Gastrocnemius medialis (tissue), 4 donors: Measurements from ENCODE around the gene GPAT3. TPM values are rescaled to one million over a fixed set of nuclear protein-coding genes. Genes with fewer than 3 reads are reported as not detected.

Source experiments
- ATAC-seq, 2 donors: fragments of 150-250 bp; one replicate each; pipeline ENCODE4 v1.9.1; 2016
- DNase-seq, 2 donors: peaks; one replicate each; pipeline ENCODE4 v3.0.0-alpha.2; 2019
- H3K27ac ChIP-seq, 4 donors: fragments of 200-600 bp; sonication (generic); 1 replicate in 1 of 4; 2 replicates in 3 of 4; pipeline ENCODE4 v1.5.1; 2016 to 2018; ENCODE audit warnings: mild to moderate bottlenecking in 2 of 4, moderate library complexity in 1 of 4
- H3K27me3 ChIP-seq, 3 donors: fragments of 200-600 bp; sonication (generic) in 2 of 3; 1 replicate in 1 of 3; 2 replicates in 2 of 3; pipeline versions ENCODE4 v1.5.1 to v1.6.0; 2016 to 2019; ENCODE audit warnings: mild to moderate bottlenecking in 1 of 3, moderate library complexity in 1 of 3
- H3K36me3 ChIP-seq, 2 donors: fragments of 200-600 bp; sonication (generic) in 1 of 2; one replicate each; pipeline ENCODE4 v1.5.1; 2017 to 2018
- H3K4me1 ChIP-seq, 2 donors: fragments of 200-600 bp; sonication (generic) in 1 of 2; one replicate each; pipeline ENCODE4 v1.5.1; 2016 to 2017; ENCODE audit warnings: mild to moderate bottlenecking in 2 of 2
- H3K4me3 ChIP-seq, 4 donors: fragments of 200-600 bp; sonication (generic) in 3 of 4; 1 replicate in 1 of 4; 2 replicates in 3 of 4; pipeline ENCODE4 v1.5.1; 2016 to 2019; ENCODE audit warnings: mild to moderate bottlenecking in 2 of 4
- H3K9me3 ChIP-seq, 3 donors: fragments of 200-600 bp; sonication (generic) in 2 of 3; 1 replicate in 1 of 3; 2 replicates in 2 of 3; pipeline ENCODE4 v1.5.1; 2016 to 2019
- CTCF ChIP-seq, 5 experiments: fragments of 450-650 bp in 3 of 5; fragments of 200-600 bp in 2 of 5; sonication (generic) in 2 of 5; IDR thresholded peaks in 4 of 5; conservative IDR thresholded peaks in 1 of 5; 1 replicate in 4 of 5; 2 replicates in 1 of 5; pipeline ENCODE4 v1.5.1; 2016 to 2019; ENCODE audit warnings: antibody characterized with exemption in 5 of 5, mild to moderate bottlenecking in 3 of 5, moderate library complexity in 3 of 5
- POLR2A ChIP-seq, 2 donors: fragments of 450-650 bp; IDR thresholded peaks; one replicate each; pipeline ENCODE4 v1.6.1; 2017; ENCODE audit warnings: antibody characterized with exemption in 2 of 2, mild to moderate bottlenecking in 2 of 2, moderate library complexity in 2 of 2
- in situ Hi-C, 4 donors: fragments of 200-750 bp; cut with MboI; loops; one replicate each; pipeline versions ENCODE4 v1.15.0 to v1.8.0; 2017; ENCODE audit warnings: low sequenced_read_pairs in 4 of 4
- intact Hi-C: fragments of 100-400 bp; cut with DNase I; formaldehyde crosslinking; loops from one replicate; pipeline ENCODE4 v1.15.1; 2023; ENCODE audit warnings: low total_unique reads
- total RNA-seq, 4 donors: library from RNA; depleted of rRNA; stranded (reverse); fragments of >200 nt; gene quantifications; one replicate each; pipeline versions ENCODE4 v1.1.0 to v1.2.3, GENCODE V29; 2016

The GPAT3 gene
- total RNA-seq, 4 donors from 2014 or later = 9.5 to 183 (median 26.5) TPM

GRCh38 chr4:83527671-83528070 lies 8.2 kb upstream of the GPAT3 start:
- DNase-seq (no peak), ATAC-seq (no peak)
- in situ Hi-C loops = no loop called here
- Histone ChIP-seq H3K4me1 (no peaks in the 10 kb centered on the region), H3K27me3 (no peaks in the 10 kb centered on the region), H3K9me3 (no peaks in the 10 kb centered on the region), H3K27ac (no peak overlapping the region), H3K4me3 (no peak overlapping the region), H3K36me3 (no peaks in the 10 kb centered on the region)
- TF ChIP-seq CTCF (IDR thresholded peaks at IDR 0.05 in 4 of 5, conservative IDR thresholded peaks at IDR 0.05 in 1 of 5) (no peak), POLR2A (IDR thresholded peaks at IDR 0.05) (no peak)
- intact Hi-C loops = no loop called here

GRCh38 chr4:83536362-83537272 lies 709 bp downstream of the GPAT3 start:
- intact Hi-C loops = loop anchor here (1.0 to 5.0 kb wide), 3 partner anchors 36 to 90 kb away; no protein-coding TSS in a partner anchor

GRCh38 chr4:83542225-83542624 lies 6.3 kb downstream of the GPAT3 start:
- Histone ChIP-seq H3K4me3 (no peak overlapping the region), H3K9me3 (no peaks in the 10 kb centered on the region), H3K36me3 (no peaks in the 10 kb centered on the region), H3K27ac (peak overlapping the region; percentile 95 to 99 (median 98)), H3K4me1 (peaks cover 44 to 48% of the 10 kb centered on the region in 2 donors), H3K27me3 (no peaks in the 10 kb centered on the region)
- ATAC-seq (peak; percentile 74 to 85), DNase-seq (peak in 1 of 2 donors; percentile 18)
- in situ Hi-C loops (no loop called here), intact Hi-C loops (no loop called here)
- peak; percentile 31 to 58 for TF ChIP-seq POLR2A (IDR thresholded peaks at IDR 0.05)
- no peak for TF ChIP-seq CTCF (IDR thresholded peaks at IDR 0.05 in 4 of 5, conservative IDR thresholded peaks at IDR 0.05 in 1 of 5)

More at GRCh38 chr4:83536362-83537272, 709 bp downstream of the GPAT3 start:
- Histone ChIP-seq H3K27me3 (no peaks in the 10 kb centered on the region), H3K4me3 (peak overlapping the region; percentile 81 to 95 (median 86)), H3K27ac (peak overlapping the region; percentile 95 to 99 (median 98)), H3K36me3 (no peaks in the 10 kb centered on the region), H3K9me3 (no peaks in the 10 kb centered on the region), H3K4me1 (peaks cover 21% of the 10 kb centered on the region in 2 donors)
- DNase-seq (peak; percentile 15 to 26), ATAC-seq (peak; percentile 40 to 43)
- TF ChIP-seq POLR2A (IDR thresholded peaks at IDR 0.05) (peak in 1 of 2 donors; percentile 52), CTCF (IDR thresholded peaks at IDR 0.05 in 4 of 5, conservative IDR thresholded peaks at IDR 0.05 in 1 of 5) (no peak)
- in situ Hi-C loops = loop anchor here in 1 of 4 donors (5.0 kb wide), 1 partner anchor 91 kb away; no protein-coding TSS in a partner anchor

- H3K4me1 ChIP-seq = peaks cover 53 to 68% of the 10 kb centered on the region in 2 donors
- peak overlapping the region; percentile 95 to 99 (median 98) for H3K27ac ChIP-seq
- H3K9me3 ChIP-seq = no peaks in the 10 kb centered on the region
- H3K36me3 ChIP-seq = no peaks in the 10 kb centered on the region
- TF ChIP-seq POLR2A (IDR thresholded peaks at IDR 0.05) (no peak), CTCF (IDR thresholded peaks at IDR 0.05 in 4 of 5, conservative IDR thresholded peaks at IDR 0.05 in 1 of 5) (no peak)
- ATAC-seq = peak; percentile 70 to 74
- intact Hi-C loops (no loop called here), in situ Hi-C loops (no loop called here)
- H3K27me3 ChIP-seq = no peaks in the 10 kb centered on the region
- no peak overlapping the region for H3K4me3 ChIP-seq
- DNase-seq = peak; percentile 14 to 61
Observed at GRCh38 chr4:83546786-83547185, 10.9 kb downstream of the GPAT3 start.
